HepG2 (cell line): ENCODE results near the gene APC2. TPM values are rescaled to one million over a fixed set of nuclear protein-coding genes. Genes with fewer than 3 reads are reported as not detected.
A peak's percentile ranks its signal among the peaks of the same experiment; 100 is the strongest.

ENCODE experiments used
- ASH2L ChIP-seq: fragments of 300-600, 200-600 bp; sonication (generic); IDR thresholded peaks from 2 replicates; pipeline ENCODE4 v1.7.0; 2017; ENCODE audit warnings: low read depth, mild to moderate bottlenecking, moderate library complexity, mixed read lengths, low read length; ENCODE audit not compliant: insufficient read length
- ATRX ChIP-seq: sonication (generic); formaldehyde crosslinking; IDR thresholded peaks from 2 replicates; pipeline ENCODE4 v1.4.0; 2020; ENCODE audit warnings: missing genetic modification reagents, borderline replicate concordance
- CAMTA2 ChIP-seq: sonication (generic); formaldehyde crosslinking; IDR thresholded peaks from 2 replicates; pipeline ENCODE4 v1.4.0; 2020; ENCODE audit warnings: mild to moderate bottlenecking, missing genetic modification reagents, borderline replicate concordance
- KAT2B ChIP-seq: fragments of 150-350 bp; IDR thresholded peaks from 2 replicates; pipeline ENCODE4 v1.6.1; 2014; ENCODE audit warnings: low read depth, low read length, borderline replicate concordance
- KDM4B ChIP-seq: sonication (generic); formaldehyde crosslinking; IDR thresholded peaks from 2 replicates; pipeline ENCODE4 v1.4.0; 2020; ENCODE audit warnings: missing genetic modification reagents
- REL ChIP-seq: sonication (generic); formaldehyde crosslinking; conservative IDR thresholded peaks from 2 replicates; pipeline ENCODE4 v1.8.0; 2022; ENCODE audit warnings: mild to moderate bottlenecking, missing genetic modification reagents, moderate library complexity
- RFX3 ChIP-seq: IDR thresholded peaks from 2 replicates; pipeline ENCODE4 v1.6.1; 2016; ENCODE audit warnings: missing biosample characterization, missing genetic modification reagents
- SNAI1 ChIP-seq: sonication (generic); formaldehyde crosslinking; IDR thresholded peaks from 2 replicates; pipeline ENCODE4 v1.5.0; 2020; ENCODE audit warnings: mild to moderate bottlenecking, missing genetic modification reagents, borderline replicate concordance
- TOPORS ChIP-seq: sonication (generic); formaldehyde crosslinking; IDR thresholded peaks from 2 replicates; pipeline ENCODE4 v1.8.0; 2023; ENCODE audit warnings: mild to moderate bottlenecking, missing genetic modification reagents
- ZNF3 ChIP-seq: IDR thresholded peaks from 2 replicates; pipeline ENCODE4 v1.7.0; 2017; ENCODE audit warnings: inconsistent platforms
- ZNF607 ChIP-seq: sonication (generic); formaldehyde crosslinking; IDR thresholded peaks from 2 replicates; pipeline ENCODE4 v1.5.1; 2020; ENCODE audit warnings: missing genetic modification reagents, mild to moderate bottlenecking, borderline replicate concordance
- polyA plus RNA-seq, 8 experiments: library from polyadenylated mRNA; depleted of rRNA in 3 of 8; stranded (reverse) in 7 of 8; unstranded in 1 of 8; fragments of >200 nt; fragmentation: Illumina TruSeq in 4 of 8; extraction: Trizol in 4 of 8; gene quantifications; 2 replicates each; pipeline versions ENCODE4 v1.2.1 to v1.2.3, GENCODE V29; 2011 to 2016; ENCODE audit warnings: low read depth in 4 of 8, missing spikeins in 1 of 8, mixed read lengths in 1 of 8; ENCODE audit not compliant: insufficient read depth in 1 of 8
- total RNA-seq, 5 experiments: library from RNA; depleted of rRNA; stranded (reverse); fragments of >200 nt; fragmentation: Illumina TruSeq; extraction: Trizol; gene quantifications; 2 replicates each; pipeline ENCODE4 v1.2.3, GENCODE V29; 2016; ENCODE audit warnings: low read depth in 1 of 5
- TF ChIP-seq, protein P1 (sequence below): sonication (generic); formaldehyde crosslinking; IDR thresholded peaks from 2 replicates; pipeline ENCODE4 v1.5.1; 2020; ENCODE audit warnings: mild to moderate bottlenecking, missing genetic modification reagents, moderate library complexity
- TF ChIP-seq, protein P2 (sequence below): sonication (generic); formaldehyde crosslinking; conservative IDR thresholded peaks from 2 replicates; pipeline ENCODE4 v1.4.0; 2020; ENCODE audit warnings: missing genetic modification reagents
- TF ChIP-seq, protein P3 (sequence below): sonication (generic); formaldehyde crosslinking; IDR thresholded peaks from 2 replicates; pipeline ENCODE4 v1.9.0; 2022; ENCODE audit warnings: missing genetic modification reagents, mild to moderate bottlenecking, borderline replicate concordance
- TF ChIP-seq, protein P4 (sequence below): sonication (generic); formaldehyde crosslinking; IDR thresholded peaks from 2 replicates; pipeline ENCODE4 v1.4.0; 2020; ENCODE audit warnings: mild to moderate bottlenecking, missing genetic modification reagents
- TF ChIP-seq, protein P5 (sequence below): sonication (generic); formaldehyde crosslinking; IDR thresholded peaks from 2 replicates; pipeline ENCODE4 v1.4.0; 2020; ENCODE audit warnings: mild to moderate bottlenecking, missing genetic modification reagents, borderline replicate concordance
- TF ChIP-seq, protein P6 (sequence below): sonication (generic); formaldehyde crosslinking; IDR thresholded peaks from 2 replicates; pipeline ENCODE4 v1.8.0; 2022; ENCODE audit warnings: low read depth, missing genetic modification reagents

APC2 gene
- total and polyA plus RNA-seq, 2 of the 13 experiments (the other 11 are each of a cell fraction or from before 2014, with no cell fraction given), result 0.08 to 0.22 TPM

DNA sequence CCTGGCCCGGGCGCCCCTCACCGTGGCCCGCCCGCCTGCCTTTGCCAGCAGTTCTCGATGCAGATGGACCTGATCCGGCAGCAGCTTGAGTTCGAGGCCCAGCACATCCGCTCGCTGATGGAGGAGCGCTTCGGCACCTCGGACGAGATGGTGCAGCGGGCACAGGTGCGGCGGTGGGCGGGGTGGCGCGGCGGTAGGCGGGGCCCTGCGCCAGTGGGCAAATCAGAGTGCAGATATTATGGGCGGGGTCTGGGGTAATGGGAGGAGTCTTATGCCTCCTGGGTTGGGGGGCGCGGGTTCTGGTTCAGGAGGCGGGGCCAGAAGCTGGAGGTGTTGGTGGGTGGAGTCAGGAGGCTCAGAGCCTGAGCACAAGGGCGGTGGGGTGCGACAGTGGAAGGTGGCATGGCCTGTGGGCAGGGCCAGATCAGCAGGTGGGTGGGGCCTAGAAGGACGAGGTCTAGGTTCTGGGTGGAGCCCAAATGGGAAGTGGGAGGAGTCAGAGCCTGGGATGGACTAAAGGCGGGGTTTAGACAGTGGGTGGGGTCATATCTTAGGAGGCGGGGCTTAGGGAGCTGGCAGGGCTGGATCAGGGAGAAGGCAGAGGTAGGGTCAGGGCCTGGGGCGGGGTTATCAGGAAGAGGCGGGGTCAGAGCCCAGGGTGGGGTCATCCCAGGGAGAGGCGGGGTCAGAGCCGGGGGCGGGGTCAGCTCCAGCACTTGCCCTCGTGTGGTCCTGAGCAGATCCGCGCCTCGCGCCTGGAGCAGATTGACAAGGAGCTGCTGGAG, 5.6 kb downstream of the APC2 start (continued):
- no peak for TF ChIP-seq CAMTA2 (CRISPR knock-in tag)
- TF ChIP-seq, protein P1, sequence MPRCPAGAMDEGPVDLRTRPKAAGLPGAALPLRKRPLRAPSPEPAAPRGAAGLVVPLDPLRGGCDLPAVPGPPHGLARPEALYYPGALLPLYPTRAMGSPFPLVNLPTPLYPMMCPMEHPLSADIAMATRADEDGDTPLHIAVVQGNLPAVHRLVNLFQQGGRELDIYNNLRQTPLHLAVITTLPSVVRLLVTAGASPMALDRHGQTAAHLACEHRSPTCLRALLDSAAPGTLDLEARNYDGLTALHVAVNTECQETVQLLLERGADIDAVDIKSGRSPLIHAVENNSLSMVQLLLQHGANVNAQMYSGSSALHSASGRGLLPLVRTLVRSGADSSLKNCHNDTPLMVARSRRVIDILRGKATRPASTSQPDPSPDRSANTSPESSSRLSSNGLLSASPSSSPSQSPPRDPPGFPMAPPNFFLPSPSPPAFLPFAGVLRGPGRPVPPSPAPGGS (CRISPR knock-in tag), result 0 out of 2 replicates have a peak, but pooled peaks have one; percentile 52
- TF ChIP-seq, protein P2, sequence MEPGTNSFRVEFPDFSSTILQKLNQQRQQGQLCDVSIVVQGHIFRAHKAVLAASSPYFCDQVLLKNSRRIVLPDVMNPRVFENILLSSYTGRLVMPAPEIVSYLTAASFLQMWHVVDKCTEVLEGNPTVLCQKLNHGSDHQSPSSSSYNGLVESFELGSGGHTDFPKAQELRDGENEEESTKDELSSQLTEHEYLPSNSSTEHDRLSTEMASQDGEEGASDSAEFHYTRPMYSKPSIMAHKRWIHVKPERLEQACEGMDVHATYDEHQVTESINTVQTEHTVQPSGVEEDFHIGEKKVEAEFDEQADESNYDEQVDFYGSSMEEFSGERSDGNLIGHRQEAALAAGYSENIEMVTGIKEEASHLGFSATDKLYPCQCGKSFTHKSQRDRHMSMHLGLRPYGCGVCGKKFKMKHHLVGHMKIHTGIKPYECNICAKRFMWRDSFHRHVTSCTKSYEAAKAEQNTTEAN (CRISPR knock-in tag), result no peak
- no peak for TF ChIP-seq ATRX
- no peak for TF ChIP-seq REL
- TF ChIP-seq, protein P3, sequence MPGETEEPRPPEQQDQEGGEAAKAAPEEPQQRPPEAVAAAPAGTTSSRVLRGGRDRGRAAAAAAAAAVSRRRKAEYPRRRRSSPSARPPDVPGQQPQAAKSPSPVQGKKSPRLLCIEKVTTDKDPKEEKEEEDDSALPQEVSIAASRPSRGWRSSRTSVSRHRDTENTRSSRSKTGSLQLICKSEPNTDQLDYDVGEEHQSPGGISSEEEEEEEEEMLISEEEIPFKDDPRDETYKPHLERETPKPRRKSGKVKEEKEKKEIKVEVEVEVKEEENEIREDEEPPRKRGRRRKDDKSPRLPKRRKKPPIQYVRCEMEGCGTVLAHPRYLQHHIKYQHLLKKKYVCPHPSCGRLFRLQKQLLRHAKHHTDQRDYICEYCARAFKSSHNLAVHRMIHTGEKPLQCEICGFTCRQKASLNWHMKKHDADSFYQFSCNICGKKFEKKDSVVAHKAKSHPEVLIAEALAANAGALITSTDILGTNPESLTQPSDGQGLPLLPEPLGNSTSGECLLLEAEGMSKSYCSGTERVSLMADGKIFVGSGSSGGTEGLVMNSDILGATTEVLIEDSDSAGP (CRISPR knock-in tag), result peak; percentile 30; the same call in 1 of the 2 replicates
- TF ChIP-seq, protein P4, sequence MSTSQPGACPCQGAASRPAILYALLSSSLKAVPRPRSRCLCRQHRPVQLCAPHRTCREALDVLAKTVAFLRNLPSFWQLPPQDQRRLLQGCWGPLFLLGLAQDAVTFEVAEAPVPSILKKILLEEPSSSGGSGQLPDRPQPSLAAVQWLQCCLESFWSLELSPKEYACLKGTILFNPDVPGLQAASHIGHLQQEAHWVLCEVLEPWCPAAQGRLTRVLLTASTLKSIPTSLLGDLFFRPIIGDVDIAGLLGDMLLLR (CRISPR knock-in tag), result no peak
- TF ChIP-seq ZNF3 (CRISPR knock-in tag), result no peak
- no peak for TF ChIP-seq SNAI1 (CRISPR knock-in tag)
- TF ChIP-seq KAT2B, result no peak
- TF ChIP-seq, protein P5, sequence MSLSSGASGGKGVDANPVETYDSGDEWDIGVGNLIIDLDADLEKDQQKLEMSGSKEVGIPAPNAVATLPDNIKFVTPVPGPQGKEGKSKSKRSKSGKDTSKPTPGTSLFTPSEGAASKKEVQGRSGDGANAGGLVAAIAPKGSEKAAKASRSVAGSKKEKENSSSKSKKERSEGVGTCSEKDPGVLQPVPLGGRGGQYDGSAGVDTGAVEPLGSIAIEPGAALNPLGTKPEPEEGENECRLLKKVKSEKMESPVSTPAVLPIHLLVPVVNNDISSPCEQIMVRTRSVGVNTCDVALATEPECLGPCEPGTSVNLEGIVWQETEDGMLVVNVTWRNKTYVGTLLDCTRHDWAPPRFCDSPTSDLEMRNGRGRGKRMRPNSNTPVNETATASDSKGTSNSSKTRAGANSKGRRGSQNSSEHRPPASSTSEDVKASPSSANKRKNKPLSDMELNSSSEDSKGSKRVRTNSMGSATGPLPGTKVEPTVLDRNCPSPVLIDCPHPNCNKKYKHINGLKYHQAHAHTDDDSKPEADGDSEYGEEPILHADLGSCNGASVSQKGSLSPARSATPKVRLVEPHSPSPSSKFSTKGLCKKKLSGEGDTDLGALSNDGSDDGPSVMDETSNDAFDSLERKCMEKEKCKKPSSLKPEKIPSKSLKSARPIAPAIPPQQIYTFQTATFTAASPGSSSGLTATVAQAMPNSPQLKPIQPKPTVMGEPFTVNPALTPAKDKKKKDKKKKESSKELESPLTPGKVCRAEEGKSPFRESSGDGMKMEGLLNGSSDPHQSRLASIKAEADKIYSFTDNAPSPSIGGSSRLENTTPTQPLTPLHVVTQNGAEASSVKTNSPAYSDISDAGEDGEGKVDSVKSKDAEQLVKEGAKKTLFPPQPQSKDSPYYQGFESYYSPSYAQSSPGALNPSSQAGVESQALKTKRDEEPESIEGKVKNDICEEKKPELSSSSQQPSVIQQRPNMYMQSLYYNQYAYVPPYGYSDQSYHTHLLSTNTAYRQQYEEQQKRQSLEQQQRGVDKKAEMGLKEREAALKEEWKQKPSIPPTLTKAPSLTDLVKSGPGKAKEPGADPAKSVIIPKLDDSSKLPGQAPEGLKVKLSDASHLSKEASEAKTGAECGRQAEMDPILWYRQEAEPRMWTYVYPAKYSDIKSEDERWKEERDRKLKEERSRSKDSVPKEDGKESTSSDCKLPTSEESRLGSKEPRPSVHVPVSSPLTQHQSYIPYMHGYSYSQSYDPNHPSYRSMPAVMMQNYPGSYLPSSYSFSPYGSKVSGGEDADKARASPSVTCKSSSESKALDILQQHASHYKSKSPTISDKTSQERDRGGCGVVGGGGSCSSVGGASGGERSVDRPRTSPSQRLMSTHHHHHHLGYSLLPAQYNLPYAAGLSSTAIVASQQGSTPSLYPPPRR (CRISPR knock-in tag), result no peak
- TF ChIP-seq ZNF607 (CRISPR knock-in tag), result no peak
- TF ChIP-seq TOPORS, result no peak
- no peak for TF ChIP-seq KDM4B (CRISPR knock-in tag)
- TF ChIP-seq RFX3 (CRISPR knock-in tag), result no peak
- TF ChIP-seq ASH2L, result peak; percentile 5
- TF ChIP-seq, protein P6, sequence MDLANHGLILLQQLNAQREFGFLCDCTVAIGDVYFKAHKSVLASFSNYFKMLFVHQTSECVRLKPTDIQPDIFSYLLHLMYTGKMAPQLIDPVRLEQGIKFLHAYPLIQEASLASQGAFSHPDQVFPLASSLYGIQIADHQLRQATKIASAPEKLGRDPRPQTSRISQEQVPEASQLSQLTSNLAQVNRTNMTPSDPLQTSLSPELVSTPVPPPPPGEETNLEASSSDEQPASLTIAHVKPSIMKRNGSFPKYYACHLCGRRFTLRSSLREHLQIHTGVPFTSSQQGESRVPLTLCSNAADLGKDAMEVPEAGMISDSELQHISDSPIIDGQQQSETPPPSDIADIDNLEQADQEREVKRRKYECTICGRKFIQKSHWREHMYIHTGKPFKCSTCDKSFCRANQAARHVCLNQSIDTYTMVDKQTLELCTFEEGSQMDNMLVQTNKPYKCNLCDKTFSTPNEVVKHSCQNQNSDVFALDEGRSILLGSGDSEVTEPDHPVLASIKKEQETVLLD (CRISPR knock-in tag), result no peak
